A204.1 (cell line): ENCODE results near the gene CD300E.
"Not testable (repeated sequence)": the region's sequence is repeated elsewhere in the genome, so short reads cannot be mapped to it uniquely, and the experiment has no call there.

Experiments used
- FAIRE-seq: peaks from 2 replicates; lab custom pipeline; 2012; peaks lifted over from hg19 to GRCh38; lab: Jason Lieb, UNC

Gene CD300E

DNA sequence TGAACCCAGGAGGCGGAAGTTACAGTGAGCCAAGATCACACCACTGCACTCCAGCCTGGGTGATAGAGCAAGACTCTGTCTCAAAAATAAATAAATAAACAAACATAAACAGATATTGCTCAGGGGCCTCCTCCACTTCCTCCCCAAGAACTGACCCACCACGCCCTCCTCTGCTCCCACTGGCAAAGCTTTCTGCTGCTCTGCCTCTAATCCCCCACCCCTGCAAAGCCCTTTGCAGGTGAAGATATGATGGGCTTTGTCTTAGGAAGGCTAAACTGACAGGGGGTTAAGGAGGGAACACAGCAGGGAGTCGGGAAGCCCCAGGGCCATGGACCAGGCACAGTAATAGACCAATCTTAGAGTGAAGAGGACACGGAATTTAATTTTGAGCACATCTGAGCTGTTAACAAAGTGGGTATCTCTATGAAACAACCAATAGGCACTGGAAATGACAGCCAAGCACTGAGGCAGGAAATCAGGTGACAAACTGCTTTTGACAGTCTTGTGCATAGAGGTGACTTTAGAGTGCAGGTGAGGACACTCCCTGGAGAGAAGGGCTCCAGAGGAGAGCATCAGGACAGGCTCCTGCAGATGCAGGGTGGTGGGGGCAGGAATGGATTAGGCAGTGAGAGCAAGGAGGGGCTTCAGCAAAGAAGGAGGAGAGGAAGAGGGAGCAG, 25.1 kb downstream of the CD300E start:
- FAIRE-seq: no peak

DNA sequence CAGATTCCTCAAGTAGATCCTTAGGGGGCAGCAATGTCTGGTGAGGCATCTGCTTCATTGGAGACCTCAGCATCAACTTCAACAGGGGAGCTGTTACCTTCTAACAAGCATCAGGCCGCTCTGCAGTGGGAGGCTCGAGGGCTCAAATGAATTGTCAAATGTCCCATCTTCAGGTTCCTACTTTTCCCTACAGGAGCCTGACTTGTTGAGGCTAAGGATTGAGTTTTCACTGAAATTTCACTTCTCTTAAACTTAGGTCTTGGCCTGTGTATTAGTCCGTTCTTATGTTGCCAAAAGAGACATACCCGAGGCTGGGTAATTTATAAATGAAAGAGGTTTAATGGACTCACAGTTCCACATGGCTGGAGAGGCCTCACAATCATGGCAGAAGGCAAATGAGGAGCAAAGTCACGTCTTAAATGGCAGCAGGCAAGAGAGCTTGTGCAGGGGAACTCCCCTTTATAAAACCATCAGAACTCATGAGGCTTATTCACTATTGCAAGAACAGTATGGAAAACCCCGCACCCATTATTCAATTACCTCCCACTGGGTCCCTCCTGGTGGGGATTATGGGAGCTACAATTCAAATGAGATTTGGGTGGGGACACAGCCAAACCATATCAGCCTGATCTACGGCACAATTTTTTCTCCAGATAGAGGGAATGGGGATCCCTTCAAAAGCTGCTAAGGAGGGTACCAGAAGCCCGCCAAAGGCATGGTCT, 26.3 kb downstream of the CD300E start:
- no peak for FAIRE-seq

DNA sequence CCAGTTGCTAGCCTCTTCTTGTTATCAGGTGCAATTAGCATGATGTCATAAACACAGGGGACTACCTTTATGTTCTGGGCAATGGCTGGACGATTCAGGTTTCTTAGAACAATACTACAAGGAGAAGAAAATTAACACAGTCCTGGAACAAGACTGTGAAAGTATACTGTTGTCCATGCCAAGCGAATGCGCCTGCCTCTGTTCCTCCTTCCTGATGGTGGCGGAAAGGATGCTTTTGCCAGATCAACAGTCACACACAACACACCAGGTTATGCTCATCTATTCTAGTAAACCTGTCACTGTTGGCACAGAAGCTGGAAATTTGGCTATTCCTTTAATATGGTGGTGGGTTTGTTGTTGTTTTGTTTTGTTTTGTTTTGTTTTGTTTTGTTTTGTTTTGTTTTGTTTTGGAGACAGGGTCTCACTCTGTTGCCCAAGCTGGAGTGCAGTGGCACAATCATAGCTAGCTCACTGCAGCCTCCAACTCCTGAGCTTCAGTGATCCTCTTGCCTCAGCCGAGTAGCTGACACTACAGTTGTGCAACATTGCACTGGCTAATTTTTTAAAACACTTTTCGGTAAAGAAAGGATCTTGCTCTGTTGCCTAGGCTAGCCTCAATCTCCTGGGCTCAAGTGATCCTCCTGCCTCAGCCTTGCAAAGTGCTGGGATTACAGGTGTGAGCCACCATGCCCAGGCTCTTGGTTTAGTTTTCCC, 28.3 kb downstream of the CD300E start:
- FAIRE-seq: no peak

DNA sequence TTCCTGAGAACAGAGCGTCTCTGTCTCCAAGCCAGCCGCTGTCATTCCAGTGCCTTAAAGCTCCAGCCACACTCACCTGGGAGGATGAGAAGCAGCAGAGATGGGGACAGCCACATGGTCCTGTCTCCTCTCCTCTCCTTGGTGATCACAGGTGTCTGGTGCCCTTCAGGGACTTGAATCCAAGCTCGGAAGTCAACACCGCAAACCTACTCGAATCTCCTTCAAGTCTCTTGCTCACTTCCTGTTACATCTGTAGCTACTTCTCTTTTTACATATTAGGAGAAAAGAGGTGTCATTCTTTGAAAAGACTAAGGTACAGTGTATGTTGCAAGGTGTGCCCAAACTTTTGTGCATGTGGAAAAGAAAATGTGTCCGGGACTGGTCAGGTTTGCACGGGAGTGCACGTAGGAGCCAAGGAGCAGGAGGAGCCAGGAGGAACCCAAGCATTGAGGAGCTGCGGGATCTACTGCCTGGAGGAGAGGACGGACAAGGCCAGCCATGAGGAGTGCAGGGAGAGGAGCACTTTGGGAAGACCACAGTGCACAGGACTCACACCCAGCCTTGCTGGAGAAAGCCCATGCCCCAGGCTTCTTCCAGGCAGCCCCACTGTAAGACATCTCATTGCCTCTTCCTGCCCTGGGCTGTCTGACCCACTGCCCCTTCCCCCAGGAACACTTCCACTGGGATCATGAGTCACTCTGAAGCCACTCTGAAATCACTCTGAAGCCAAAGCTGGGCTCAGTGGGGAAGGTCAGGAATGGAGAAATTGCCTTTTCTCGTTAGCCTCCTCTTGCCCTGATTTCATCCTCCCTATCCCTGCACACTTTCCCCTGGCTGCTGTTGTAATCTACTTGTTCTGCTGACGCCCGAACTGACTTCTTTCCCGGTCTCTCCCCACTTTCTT, 31.2 kb downstream of the CD300E start, which contains the start of gene CD300LD:
CD300LD (minus strand) TSS at position 197 of the 904 bp plus-strand sequence; CDS start at position 116, 81 bp downstream.
- FAIRE-seq: no peak

DNA sequence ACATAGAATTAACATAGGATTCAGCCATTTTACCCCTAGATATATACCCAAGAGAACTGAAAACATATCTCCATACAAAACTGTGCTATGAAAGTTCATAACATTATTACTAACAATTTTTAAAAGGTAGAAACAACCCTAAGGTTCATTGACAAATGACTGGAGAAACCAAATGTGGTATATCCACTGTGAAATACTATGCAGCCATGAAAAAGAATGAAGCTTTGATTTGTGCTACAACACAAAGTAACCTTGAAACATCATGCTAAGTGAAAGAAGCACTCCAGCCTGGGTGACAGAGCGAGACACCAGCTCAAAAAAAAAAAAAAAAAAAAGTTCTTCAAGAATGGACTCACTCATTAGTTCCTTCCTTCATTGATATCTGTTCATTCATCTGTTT, 32.0 kb downstream of the CD300E start:
- FAIRE-seq: no peak

DNA sequence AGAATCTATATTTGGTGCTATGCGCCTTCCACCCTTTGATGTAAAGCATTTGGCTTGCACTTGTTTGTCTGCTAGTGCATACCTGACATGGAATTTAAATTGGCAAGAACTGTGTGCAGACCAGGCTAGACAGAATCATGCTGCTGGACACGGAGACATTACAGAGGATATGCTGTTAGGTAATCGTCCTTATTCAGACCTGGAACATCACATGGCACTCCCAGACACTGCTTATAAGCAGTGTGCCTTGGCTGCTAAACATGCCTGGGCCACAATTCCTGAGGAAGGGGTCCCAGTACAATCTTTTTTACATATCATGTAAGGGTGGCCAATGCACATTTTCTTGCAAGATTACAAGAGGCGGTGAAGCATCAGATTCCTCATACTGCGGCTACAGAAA, 37.8 kb downstream of the CD300E start:
- FAIRE-seq: no peak

DNA sequence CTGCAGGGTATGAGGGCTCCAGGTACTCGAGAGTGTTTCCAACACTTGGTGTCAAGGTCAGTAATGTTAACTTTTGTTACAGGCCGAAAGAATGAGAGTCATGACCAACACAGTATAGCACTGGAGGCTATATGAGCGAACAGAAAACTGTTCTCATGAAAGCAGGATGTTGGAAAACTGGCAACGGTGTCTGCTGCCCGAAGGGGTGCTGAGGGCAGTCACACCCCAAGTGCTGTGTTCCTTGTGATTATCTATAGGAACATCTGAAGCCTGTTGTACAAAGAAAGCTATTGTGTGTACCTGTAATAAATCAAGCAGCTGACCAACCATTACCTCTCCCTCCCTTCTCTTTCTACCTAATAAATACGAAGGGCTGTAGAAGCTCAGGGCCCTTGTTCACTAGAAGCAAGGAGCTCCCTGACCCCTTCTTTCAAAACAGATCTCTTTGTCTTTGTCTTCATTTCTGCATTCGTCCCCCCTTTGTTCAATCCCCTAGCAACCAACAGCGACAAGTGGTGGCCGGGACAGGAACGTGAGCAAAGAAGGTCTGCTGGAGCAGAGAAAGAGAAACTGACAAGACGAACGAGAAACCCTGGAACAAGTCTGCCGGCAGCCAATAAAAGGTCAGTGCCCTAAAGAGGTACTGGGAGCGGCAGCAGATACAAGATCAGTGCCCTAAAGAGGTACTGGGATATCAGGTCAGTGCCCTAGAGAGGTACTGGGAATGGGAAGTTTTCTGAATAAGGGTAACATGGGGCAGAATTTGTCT, 39.1 kb downstream of the CD300E start:
- no peak for FAIRE-seq

DNA sequence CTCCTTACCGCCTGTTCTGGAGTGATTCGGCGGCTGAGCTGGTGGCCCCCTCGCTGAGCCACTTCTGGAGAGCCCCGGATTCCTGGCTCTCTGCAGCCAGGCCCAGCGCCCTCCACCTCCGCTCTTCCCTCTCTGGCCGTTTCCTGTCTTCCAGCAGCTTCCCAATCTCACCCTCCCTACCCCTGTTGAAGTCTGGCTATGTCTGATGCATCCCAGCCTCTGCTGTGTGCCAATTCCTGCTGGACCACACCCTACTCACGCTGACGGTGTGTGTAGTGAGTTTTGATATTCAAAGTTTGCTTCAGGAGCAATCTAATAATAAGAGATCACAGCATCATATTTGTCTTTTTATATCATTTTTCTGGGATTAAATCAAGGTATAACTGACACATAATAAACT, 40.9 kb downstream of the CD300E start:
- no peak for FAIRE-seq

DNA sequence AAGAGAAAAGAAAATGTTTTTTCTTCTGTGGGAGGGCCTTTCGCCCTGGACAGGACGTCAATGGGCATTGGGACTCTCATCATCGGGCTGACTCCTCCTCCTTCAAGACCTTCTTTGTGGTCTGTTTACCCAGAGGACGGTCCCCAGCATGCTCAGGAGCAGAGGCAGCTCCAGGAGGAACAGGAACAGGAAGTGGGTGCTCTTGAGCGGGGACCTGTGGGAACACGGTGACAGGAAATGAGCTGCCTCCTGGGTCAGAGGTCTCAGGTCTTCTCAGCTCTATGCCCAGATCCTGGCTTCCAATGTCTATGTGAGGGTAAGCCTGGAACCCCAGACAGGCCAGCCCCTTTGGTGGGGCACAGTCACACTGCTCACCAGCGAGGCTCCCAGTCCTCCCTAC, 43.6 kb downstream of the CD300E start:
- no peak for FAIRE-seq

DNA sequence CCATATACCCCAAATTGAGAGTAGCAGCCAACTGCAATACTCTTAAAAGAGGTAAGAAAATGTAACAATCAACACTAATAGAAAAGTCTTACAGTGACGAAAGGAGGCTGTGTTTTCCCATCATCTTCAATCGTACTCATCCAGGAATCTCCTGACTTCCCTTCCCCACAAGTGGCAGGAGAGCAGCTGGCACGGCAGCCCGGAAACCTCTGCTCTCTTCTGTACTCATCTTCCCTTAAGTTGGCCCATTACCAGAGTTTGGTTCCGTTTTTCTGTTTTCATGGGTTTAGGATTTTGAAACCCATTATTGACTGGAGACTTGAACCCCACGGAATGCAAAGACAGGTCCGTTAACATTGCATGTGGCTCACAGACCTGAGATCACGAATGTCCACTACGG, 44.6 kb downstream of the CD300E start:
- FAIRE-seq: no peak

DNA sequence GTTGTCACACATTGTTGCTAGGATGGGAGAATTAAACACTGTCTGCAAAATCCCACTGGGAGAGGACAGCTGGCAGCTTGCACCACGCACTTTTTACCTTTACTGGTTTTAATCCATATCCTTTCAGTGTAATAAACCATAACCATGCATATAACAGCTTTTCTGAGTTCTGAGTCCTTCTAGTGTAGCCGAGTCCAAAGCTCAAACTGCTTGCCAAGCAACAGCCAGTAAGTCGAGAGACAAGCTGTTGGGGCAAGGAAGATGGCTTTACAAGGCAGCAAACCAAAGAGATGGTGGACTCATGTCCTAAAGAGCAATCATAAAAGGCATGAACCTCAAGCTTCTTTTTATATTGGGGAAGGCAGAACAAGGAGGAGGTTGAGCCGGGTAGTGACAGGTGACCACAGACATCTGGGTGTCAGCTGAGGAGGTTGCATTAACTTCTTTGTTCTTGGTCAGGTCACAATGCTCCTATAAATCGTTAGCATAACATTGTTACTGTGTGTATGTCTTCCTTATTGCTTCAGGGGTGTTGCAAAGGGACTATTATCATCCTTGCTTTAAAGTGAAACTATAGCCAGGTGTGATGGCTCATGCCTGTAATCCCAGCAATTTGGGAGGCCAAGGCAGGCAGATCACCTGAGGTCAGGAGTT, 48.9 kb downstream of the CD300E start:
- FAIRE-seq: no peak

DNA sequence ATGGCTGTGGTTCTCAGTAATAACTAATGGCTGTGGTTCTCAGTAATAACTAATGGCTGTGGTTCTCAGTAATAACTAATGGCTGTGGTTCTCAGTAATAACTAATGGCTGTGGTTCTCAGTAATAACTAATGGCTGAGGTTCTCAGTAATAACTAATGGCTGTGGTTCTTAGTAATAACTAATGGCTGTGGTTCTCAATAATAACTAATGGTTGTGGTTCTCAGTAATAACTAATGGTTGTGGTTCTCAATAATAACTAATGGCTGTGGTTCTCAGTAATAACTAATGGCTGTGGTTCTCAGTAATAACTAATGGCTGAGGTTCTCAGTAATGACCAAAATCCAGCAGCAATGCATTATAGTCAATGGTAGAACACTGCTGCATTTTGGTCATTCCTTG, 49.9 kb downstream of the CD300E start:
- not testable (repeated sequence) for FAIRE-seq

DNA sequence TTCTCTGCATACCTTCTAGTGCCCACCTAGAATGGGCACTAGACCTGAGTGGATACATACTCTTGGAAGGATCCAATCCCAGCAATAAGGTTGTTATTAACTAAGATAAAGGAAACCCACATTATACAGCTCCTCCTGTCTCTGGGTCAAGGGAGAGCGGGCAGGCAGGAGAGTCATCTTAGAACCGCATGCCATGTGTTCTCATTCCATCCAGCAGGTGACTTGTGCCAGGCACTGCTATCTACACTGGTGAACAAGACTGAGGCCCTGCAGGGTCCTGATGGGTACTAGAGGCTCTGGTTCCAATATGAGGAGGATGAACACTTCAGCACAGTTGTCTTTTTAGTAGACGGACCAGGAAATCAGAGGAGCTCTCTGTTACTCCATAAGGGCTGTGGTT, 50.4 kb downstream of the CD300E start:
- FAIRE-seq: no peak

DNA sequence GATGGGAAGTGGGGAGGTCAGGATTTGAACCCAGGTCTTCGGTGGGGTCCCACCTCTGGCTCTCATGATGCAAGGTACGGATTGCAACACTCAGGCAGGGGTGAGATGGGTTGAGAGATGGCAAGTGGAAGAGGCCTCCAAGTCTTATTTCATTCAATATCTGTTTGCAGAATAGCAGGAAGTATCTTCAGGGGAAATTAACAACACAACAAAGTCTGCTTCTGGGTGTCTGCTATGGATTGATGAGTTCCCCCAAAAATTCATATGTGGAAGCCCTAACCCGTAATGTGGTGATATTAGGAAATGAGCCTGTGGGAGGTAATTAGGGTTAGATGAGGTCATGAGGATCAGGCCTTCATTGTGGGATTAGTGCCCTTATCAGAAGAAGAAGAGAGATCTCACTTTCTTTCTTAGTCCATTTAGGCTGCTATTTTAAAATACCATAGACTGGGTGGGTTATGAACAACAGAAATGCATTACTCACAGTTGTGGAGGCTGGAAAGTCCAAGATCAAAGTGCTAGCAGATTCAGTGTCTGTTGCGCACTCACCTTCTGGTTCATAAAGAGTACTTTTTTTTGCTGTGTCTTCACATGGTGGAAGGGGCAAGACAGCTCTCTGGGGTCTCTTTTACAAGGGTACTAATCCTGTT, 51.8 kb downstream of the CD300E start:
- no peak for FAIRE-seq

DNA sequence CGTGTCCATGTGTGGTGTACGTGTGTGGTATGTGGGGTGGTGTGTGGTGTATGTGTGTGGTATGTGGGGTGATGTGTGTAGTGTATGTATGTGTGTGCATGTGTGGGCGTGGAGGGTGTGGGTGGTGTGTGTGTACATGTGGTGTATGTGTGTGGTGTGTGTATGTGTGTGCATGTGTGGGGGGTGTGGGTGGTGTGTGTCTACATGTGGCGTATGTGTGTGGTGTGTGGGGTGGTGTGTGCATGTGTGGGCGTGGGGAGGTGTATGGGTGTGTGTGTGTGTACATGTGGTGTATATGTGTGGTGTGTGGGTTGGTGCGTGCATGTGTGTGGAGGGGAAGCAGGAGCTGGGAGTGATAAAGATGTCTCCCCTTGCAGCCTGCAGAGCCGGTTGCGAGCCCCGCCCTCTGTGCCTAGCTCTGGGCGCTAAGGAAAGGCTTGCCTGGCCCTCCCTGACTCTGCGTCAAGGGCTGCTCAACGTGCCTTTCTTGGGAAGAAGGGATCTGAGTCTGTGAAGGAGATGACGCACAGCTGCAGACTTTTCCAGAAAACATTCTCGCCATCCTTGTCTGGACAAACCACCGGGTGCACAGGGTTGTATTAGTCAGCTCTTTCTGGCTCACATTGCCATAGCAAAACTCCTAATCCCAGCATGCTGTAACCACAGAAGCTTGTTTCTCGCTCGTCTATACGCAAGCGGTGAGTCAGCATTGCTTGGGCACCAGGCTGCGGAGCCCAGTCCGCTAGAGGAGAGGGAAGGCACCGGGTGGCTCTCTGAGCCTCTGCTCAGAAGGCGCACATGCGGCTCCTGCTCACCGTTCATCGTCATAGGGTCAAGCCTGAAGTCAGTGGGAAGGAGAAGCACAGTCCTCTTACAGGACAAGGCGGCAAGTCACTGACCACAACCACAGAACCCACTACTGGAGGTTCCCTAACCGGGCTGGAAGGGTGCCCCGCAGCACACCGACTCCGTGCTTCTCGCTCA, 54.2 kb downstream of the CD300E start:
- no peak for FAIRE-seq

DNA sequence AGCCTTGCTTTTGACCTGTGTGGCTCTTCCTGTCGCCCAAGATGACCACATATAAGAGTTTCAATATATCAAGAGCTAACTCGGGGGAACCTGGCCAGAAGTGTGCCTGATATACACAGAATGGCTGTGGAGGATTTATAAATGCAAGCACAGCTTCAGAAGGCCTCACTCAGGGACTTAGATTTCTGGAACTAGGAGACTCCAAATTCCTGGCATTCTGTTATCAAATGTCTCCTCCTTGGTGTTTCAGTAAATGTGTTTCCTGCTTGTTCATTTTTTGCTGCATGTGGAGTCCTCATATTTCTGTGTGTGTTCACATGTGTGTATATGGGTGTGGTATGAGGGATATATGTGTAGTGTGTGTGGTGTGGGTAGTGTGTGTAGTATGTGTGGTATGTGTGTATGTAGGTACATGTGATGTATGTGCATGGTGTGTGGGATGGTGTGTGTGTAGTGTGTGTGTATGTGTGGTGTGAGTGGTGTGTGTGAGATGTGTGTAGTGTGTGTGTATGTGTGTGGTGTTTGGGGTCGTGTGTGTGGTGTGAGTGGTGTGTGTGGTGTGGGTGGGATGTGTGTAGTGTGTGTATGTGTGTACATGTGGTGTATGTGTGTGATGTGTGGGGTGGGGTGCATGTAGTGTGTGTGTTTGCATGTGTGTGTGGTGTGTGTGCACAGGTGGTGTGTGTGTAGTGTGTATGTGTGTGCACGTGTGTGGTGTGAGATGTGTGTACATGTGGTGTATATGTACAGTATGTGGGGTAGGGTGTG, 55.2 kb downstream of the CD300E start:
- no peak for FAIRE-seq

DNA sequence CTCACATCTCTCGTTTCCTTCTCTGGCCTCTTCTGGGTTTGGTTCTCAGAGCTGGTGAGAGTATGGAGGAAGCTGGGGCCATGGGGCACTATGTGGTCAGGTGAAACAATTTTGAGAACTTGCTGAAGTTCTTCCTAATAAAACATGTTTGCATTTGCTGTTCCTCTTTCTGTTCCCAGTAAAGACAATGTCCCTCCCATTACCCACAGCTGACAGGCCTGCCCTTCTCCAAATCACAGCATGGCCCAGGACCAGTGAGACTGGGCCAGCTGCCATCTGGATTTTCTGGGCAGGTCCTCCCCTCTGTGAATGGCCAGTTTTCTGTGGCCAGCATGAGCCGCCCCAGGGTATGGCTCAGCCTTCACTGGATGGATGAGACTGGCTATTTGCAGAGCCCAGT, 56.1 kb downstream of the CD300E start, which contains the start of gene CD300H:
CD300H (minus strand) TSS at position 113 of the 400 bp plus-strand sequence.
- FAIRE-seq: no peak

DNA sequence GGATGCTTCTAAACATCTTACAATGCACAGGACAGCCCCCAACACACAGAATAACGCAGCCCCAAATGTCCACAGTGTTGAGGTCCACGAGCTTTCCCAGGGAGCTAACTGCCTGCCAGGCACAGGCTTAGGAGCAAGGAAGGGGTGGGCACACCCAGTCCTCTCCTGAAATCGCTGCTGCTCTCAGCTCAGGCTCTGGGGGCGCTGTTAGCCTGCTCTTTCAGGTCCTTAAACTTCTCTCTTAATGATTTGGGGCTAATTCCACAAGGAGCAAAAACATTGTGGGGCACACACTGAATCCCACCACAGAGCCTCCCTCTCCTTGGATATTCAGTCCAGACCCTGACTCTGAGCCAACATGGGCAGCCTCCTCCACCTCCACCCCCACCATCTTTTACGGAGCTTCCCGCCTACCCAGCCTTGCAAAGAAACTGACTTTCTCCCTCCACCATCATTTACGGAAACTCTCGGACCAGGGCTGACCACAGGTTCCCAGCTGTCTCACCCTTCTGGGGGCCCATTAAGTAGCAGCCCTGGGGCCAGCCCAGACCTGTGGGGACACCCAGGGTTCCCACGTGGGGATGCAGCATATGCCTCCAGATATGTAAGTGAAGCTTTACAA, 57.3 kb downstream of the CD300E start:
- no peak for FAIRE-seq
